ENCODE results near the gene IP6K3.

The IP6K3 gene

DNA sequence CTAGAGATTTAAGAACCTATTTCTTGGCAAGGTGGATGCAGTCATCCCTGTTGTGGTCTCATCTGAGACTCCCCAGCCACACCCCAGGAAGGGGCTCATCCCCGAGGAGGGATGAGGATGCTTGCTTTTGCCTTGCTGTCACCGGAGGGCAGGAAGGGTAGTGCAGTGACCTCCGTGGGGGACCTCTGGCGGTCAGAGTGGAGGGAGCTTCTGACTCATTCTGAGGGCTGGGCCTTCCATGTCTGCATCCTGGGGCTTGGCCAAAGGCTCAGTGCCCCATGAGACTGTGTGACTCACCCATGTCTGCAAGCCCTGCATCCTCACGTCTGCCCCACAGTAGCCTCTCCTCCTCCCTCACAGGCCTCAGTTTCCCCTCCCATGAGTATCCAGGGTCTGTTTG, 73.9 kb downstream of the IP6K3 start:
- no peak for DNase-seq (ENCODE audit: low read depth)

DNA sequence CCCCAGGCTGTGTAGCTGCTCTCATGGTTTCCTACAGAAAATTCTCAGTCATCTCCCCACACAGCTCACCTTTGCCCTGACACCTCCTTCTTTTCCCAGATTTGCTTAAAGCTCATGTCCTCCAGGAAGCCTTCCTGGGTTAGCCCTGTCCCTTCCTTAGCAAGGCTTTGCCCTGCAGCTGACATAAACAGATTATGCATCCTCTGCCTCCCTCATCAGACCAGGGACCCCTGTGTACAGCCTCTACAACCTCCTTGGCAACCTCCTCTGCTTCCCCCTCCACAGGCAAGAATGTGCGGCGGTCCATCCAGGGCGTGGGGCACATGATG, 75.0 kb downstream of the IP6K3 start:
- DNase-seq (ENCODE audit: low read depth), result no peak

Data from activated T-cell treated with anti-CD3 and anti-CD28 coated beads for 24 hours (primary cell).